Endothelial cell of umbilical vein (primary cell): Measurements from ENCODE around the gene LRP2. TPM values are rescaled to one million over a fixed set of nuclear protein-coding genes. Genes with fewer than 3 reads are reported as not detected.

Source experiments
- BruUV-seq: library from RNA; stranded (reverse); fragments of 400-500 nt; replicated peaks from 2 replicates; lab custom pipeline; 2021; lab: Mats Ljungman, UMichigan
- CTCF ChIA-PET: fragments of 300-600, 350-600 bp; sonication (Branson Sonifier 250); formaldehyde crosslinking; loops from one replicate; lab custom pipeline; 2021; ENCODE audit warnings: antibody characterized with exemption, inconsistent platforms; lab: Charles Lee
- POLR2A ChIA-PET: fragments of 300-600, 350-600 bp; sonication (Branson Sonifier 250); formaldehyde crosslinking; loops from one replicate; lab custom pipeline; 2021; ENCODE audit warnings: antibody characterized with exemption, inconsistent platforms; lab: Charles Lee
- DNase-seq: peaks from one replicate; pipeline ENCODE4 v3.0.0-alpha.2; 2011; ENCODE audit warnings: low read depth, low spot score
- FAIRE-seq: peaks from 2 replicates; lab custom pipeline; 2011; peaks lifted over from hg19 to GRCh38; lab: Jason Lieb, UNC
- H2AFZ ChIP-seq: 2 replicates; pipeline ENCODE4 v1.6.0; 2012; ENCODE audit warnings: low read depth, low read length, control low read depth, inconsistent platforms
- H3K27ac ChIP-seq: 2 replicates; pipeline ENCODE4 v1.5.1; 2011; ENCODE audit warnings: low read depth, mild to moderate bottlenecking, control low read depth, low read length, moderate library complexity; ENCODE audit not compliant: insufficient read depth
- H3K27me3 ChIP-seq, 2 experiments: 2 replicates each; pipeline versions ENCODE4 v1.6.0 to v1.6.1; 2011; ENCODE audit warnings: low read length in 2 of 2, mixed read lengths in 1 of 2; ENCODE audit not compliant: control insufficient read depth in 2 of 2, insufficient read depth in 2 of 2
- H3K36me3 ChIP-seq, 2 experiments: 2 replicates in 1 of 2; 3 replicates in 1 of 2; pipeline ENCODE4 v1.5.1; 2011; ENCODE audit warnings: low read length in 2 of 2, mild to moderate bottlenecking in 1 of 2, moderate library complexity in 1 of 2; ENCODE audit not compliant: control insufficient read depth in 2 of 2, insufficient read depth in 2 of 2; ENCODE audit errors: extremely low read depth in 1 of 2
- H3K4me1 ChIP-seq: 3 replicates; pipeline ENCODE4 v1.5.1; 2011; ENCODE audit warnings: mild to moderate bottlenecking, low read length; ENCODE audit not compliant: control insufficient read depth, insufficient read depth; ENCODE audit errors: extremely low read depth
- H3K4me2 ChIP-seq: 2 replicates; pipeline ENCODE4 v1.6.1; 2011; ENCODE audit warnings: low read length, control low read depth, mixed read lengths; ENCODE audit not compliant: insufficient read depth
- H3K4me3 ChIP-seq, 3 experiments: fragments of 200-600 bp in 1 of 3; sonication (generic), shearing (Covaris generic) in 1 of 3; replicated peaks in 1 of 3; 2 replicates each; pipeline ENCODE4 v1.5.1; 2011 to 2016; ENCODE audit warnings: control low read depth in 3 of 3, low read length in 3 of 3, mild to moderate bottlenecking in 2 of 3, inconsistent platforms in 1 of 3, low read depth in 1 of 3, moderate library complexity in 1 of 3; ENCODE audit not compliant: insufficient read depth in 1 of 3
- H3K79me2 ChIP-seq: 2 replicates; pipeline ENCODE4 v1.6.0; 2012; ENCODE audit warnings: low read length, inconsistent platforms; ENCODE audit not compliant: control insufficient read depth, insufficient read depth
- H3K9ac ChIP-seq: replicated peaks from 2 replicates; pipeline ENCODE3; 2011; ENCODE audit warnings: low read length, control low read depth; ENCODE audit not compliant: insufficient read depth; ENCODE audit errors: extremely low read depth
- H3K9me1 ChIP-seq: replicated peaks from 3 replicates; pipeline ENCODE4 v1.6.0; 2011; ENCODE audit warnings: mild to moderate bottlenecking, low read length; ENCODE audit not compliant: control insufficient read depth, insufficient read depth; ENCODE audit errors: extremely low read depth
- H3K9me3 ChIP-seq: replicated peaks from 2 replicates; pipeline ENCODE4 v1.5.1; 2012; ENCODE audit warnings: low read length, inconsistent platforms; ENCODE audit not compliant: control insufficient read depth, insufficient read depth
- H4K20me1 ChIP-seq: replicated peaks from 2 replicates; pipeline ENCODE3; 2011; ENCODE audit warnings: mild to moderate bottlenecking, low read length; ENCODE audit not compliant: control insufficient read depth, insufficient read depth; ENCODE audit errors: extremely low read depth
- CTCF ChIP-seq, 2 donors: IDR thresholded peaks; 1 replicate in 1 of 2; 2 replicates in 1 of 2; pipeline ENCODE4 v1.5.1; 2011; ENCODE audit warnings: low read length in 2 of 2, mild to moderate bottlenecking in 2 of 2, moderate library complexity in 2 of 2, control low read depth in 1 of 2, inconsistent platforms in 1 of 2, low read depth in 1 of 2; ENCODE audit not compliant: insufficient read depth in 1 of 2; ENCODE audit errors: extremely low read depth in 1 of 2
- EZH2 ChIP-seq: IDR thresholded peaks from 2 replicates; pipeline ENCODE4 v1.6.1; 2012; ENCODE audit warnings: borderline replicate concordance, low read depth, mild to moderate bottlenecking, moderate library complexity, low read length, inconsistent platforms; ENCODE audit not compliant: severe bottlenecking
- FOS ChIP-seq: IDR thresholded peaks from 2 replicates; pipeline ENCODE4 v1.6.1; 2011; ENCODE audit warnings: mild to moderate bottlenecking, low read length, moderate library complexity, borderline replicate concordance; ENCODE audit not compliant: insufficient read depth
- GATA2 ChIP-seq: IDR thresholded peaks from 2 replicates; pipeline ENCODE4 v1.7.0; 2011; ENCODE audit warnings: low read depth, mild to moderate bottlenecking, moderate library complexity, mixed read lengths, low read length; ENCODE audit not compliant: insufficient read length, insufficient read depth
- JUN ChIP-seq: IDR thresholded peaks from 2 replicates; pipeline ENCODE4 v1.6.1; 2011; ENCODE audit warnings: borderline replicate concordance, low read depth; ENCODE audit not compliant: insufficient read length, insufficient read depth
- MAX ChIP-seq: IDR thresholded peaks from 2 replicates; pipeline ENCODE4 v1.6.1; 2011; ENCODE audit not compliant: insufficient read depth, insufficient read length
- MYC ChIP-seq: IDR thresholded peaks from one replicate; pipeline ENCODE4 v1.6.1; 2011; ENCODE audit warnings: mild to moderate bottlenecking, low read depth, low read length
- POLR2A ChIP-seq: IDR thresholded peaks from 2 replicates; pipeline ENCODE4 v1.6.1; 2012; ENCODE audit warnings: low read depth, mild to moderate bottlenecking, control low read depth, low read length
- POLR2AphosphoS5 ChIP-seq: IDR thresholded peaks from 2 replicates; pipeline ENCODE4 v1.6.1; 2012; ENCODE audit warnings: low read depth, mild to moderate bottlenecking, control low read depth, low read length, moderate library complexity; ENCODE audit not compliant: insufficient read depth
- dilution Hi-C: fragments of 300-500 bp; cut with MboI; formaldehyde crosslinking; loops from one replicate; pipeline ENCODE4 v1.15.0; 2019; ENCODE audit warnings: low sequenced_read_pairs; ENCODE audit not compliant: extremely low pct_ligation_motif_present
- intact Hi-C: fragments of 100-400 bp; cut with micrococcal nuclease; formaldehyde crosslinking; loops from one replicate; pipeline ENCODE4 v1.10.0; 2022
- polyA plus RNA-seq, 4 experiments: library from polyadenylated mRNA; depleted of rRNA in 3 of 4; stranded (reverse) in 3 of 4; unstranded in 1 of 4; fragments of >200 nt; gene quantifications; 2 replicates each; pipeline versions ENCODE4 v1.2.1 to v1.2.3, GENCODE V29; 2011 to 2012; ENCODE audit warnings: missing spikeins in 1 of 4
- total RNA-seq: library from RNA; stranded (reverse); gene quantifications from 2 replicates; pipeline ENCODE4 v1.2.3, GENCODE V29; 2021

Gene LRP2
- total and polyA plus RNA-seq, 2 donors (not counting 3 experiments of a cell fraction or from before 2014, with no cell fraction given): not detected

- Histone ChIP-seq H3K9me1 (no peaks in the 10 kb centered on the region), H2AFZ (no peak overlapping the region), H3K9me3 (no peaks in the 10 kb centered on the region), H3K4me2 (no peak overlapping the region), H3K27me3 (peaks cover 2% of the 10 kb centered on the region in 2 experiments), H3K4me1 (no peaks in the 10 kb centered on the region), H4K20me1 (no peaks in the 10 kb centered on the region), H3K4me3 (no peak overlapping the region), H3K9ac (no peak overlapping the region), H3K36me3 (no peaks in the 10 kb centered on the region), H3K79me2 (no peaks in the 10 kb centered on the region), H3K27ac (no peak overlapping the region)
- POLR2A ChIA-PET: no interaction called here
- TF ChIP-seq POLR2A (no peak), EZH2 (no peak), FOS (no peak), MAX (no peak), MYC (no peak), JUN (no peak), CTCF (IDR thresholded peaks at IDR 0.05; ENCODE audit: extremely low read depth in 1 of 2, insufficient read depth in 1 of 2, low read depth in 1 of 2, low read length in 2 of 2) (no peak), GATA2 (no peak), POLR2AphosphoS5 (no peak)
- no peak for FAIRE-seq
- dilution Hi-C loops (no loop called here), intact Hi-C loops (no loop called here)
- CTCF ChIA-PET: no interaction called here
- BruUV-seq: no TSS peak
- DNase-seq: no peak
Measured at GRCh38 chr2:169205176-169205575, 157.2 kb downstream of the LRP2 start.
